B cell (primary cell): ENCODE measurements around the gene ZNF592. TPM values are rescaled to one million over a fixed set of nuclear protein-coding genes. Genes with fewer than 3 reads are reported as not detected.

Experiments
- ATAC-seq: fragments of 200-7000 bp; cut with Tn5 transposase; one replicate; pipeline ENCODE4 v1.10.0; 2021; ENCODE audit warnings: low read depth, mild to moderate bottlenecking, moderate number of reproducible peaks, moderate library complexity
- CTCF ChIA-PET: fragments of 350-600 bp; sonication (Branson Sonifier 250); formaldehyde crosslinking; loops from one replicate; lab custom pipeline; 2021; ENCODE audit warnings: antibody characterized with exemption, inconsistent platforms; lab: Charles Lee
- POLR2A ChIA-PET: fragments of 350-600 bp; sonication (Branson Sonifier 250); formaldehyde crosslinking; loops from one replicate; lab custom pipeline; 2021; ENCODE audit warnings: antibody characterized with exemption; lab: Charles Lee
- DNase-seq: peaks from one replicate; pipeline ENCODE4 v3.0.0; 2013
- H2AFZ ChIP-seq: 2 replicates; pipeline ENCODE4 v1.6.1; 2012; ENCODE audit warnings: mild to moderate bottlenecking, low read depth, low read length; ENCODE audit not compliant: insufficient read depth, poor library complexity, severe bottlenecking
- H3K27ac ChIP-seq, 2 donors: 1 replicate in 1 of 2; 2 replicates in 1 of 2; pipeline ENCODE4 v1.5.1; 2012 to 2013; ENCODE audit warnings: low read length in 2 of 2, mild to moderate bottlenecking in 2 of 2, moderate library complexity in 1 of 2
- H3K27me3 ChIP-seq, 4 experiments: fragments of 200-600 bp in 1 of 4; sonication (generic) in 1 of 4; replicated peaks in 1 of 4; 1 replicate in 2 of 4; 2 replicates in 2 of 4; pipeline versions ENCODE4 v1.6.1 to v1.7.0; 2013 to 2016; ENCODE audit warnings: low read length in 3 of 4, mild to moderate bottlenecking in 2 of 4, mixed read lengths in 1 of 4, moderate library complexity in 1 of 4; ENCODE audit not compliant: insufficient read depth in 4 of 4, control insufficient read depth in 3 of 4; ENCODE audit errors: control extremely low read depth in 1 of 4
- H3K36me3 ChIP-seq, 2 experiments: replicated peaks in 1 of 2; 1 replicate in 1 of 2; 2 replicates in 1 of 2; pipeline versions ENCODE4 v1.6.1 to v1.7.1; 2013; ENCODE audit warnings: low read length in 1 of 2; ENCODE audit not compliant: insufficient read depth in 2 of 2, control insufficient read depth in 1 of 2; ENCODE audit errors: control extremely low read depth in 1 of 2, extremely low read depth in 1 of 2
- H3K4me1 ChIP-seq, 2 donors: fragments of 200-600 bp in 1 of 2; sonication (generic) in 1 of 2; 1 replicate in 1 of 2; 2 replicates in 1 of 2; pipeline versions ENCODE4 v1.5.1 to v1.6.1; 2013 to 2017; ENCODE audit warnings: low read length in 2 of 2; ENCODE audit not compliant: control insufficient read depth in 2 of 2, insufficient read depth in 2 of 2
- H3K4me2 ChIP-seq: replicated peaks from 2 replicates; pipeline ENCODE3; 2012; ENCODE audit warnings: mild to moderate bottlenecking, low read depth, low read length; ENCODE audit not compliant: poor library complexity, severe bottlenecking
- H3K4me3 ChIP-seq, 5 experiments: fragments of 200-600 bp in 1 of 5; sonication (generic) in 1 of 5; 1 replicate in 3 of 5; 2 replicates in 2 of 5; pipeline versions ENCODE4 v1.5.1 to v1.7.0; 2011 to 2016; ENCODE audit warnings: low read length in 4 of 5, mild to moderate bottlenecking in 4 of 5, low read depth in 2 of 5, control low read depth in 1 of 5, moderate library complexity in 1 of 5; ENCODE audit not compliant: insufficient read depth in 1 of 5; ENCODE audit errors: control extremely low read depth in 1 of 5, extremely low read depth in 1 of 5
- H3K79me2 ChIP-seq: fragments of 200-600 bp; sonication (generic); one replicate; pipeline ENCODE4 v1.6.0; 2016; ENCODE audit warnings: low read length; ENCODE audit not compliant: control insufficient read depth, insufficient read depth
- H3K9ac ChIP-seq: fragments of 200-600 bp; sonication (generic); 2 replicates; pipeline ENCODE4 v1.6.1; 2017; ENCODE audit warnings: mild to moderate bottlenecking, low read length, moderate library complexity
- H3K9me3 ChIP-seq, 3 donors: one replicate each; pipeline versions ENCODE4 v1.6.1 to v1.7.1; 2013; ENCODE audit warnings: low read length in 2 of 3; ENCODE audit not compliant: control insufficient read depth in 2 of 3, insufficient read depth in 1 of 3; ENCODE audit errors: control extremely low read depth in 1 of 3
- H4K20me1 ChIP-seq: 2 replicates; pipeline ENCODE4 v1.6.0; 2012; ENCODE audit warnings: mild to moderate bottlenecking, low read length; ENCODE audit not compliant: insufficient read depth, control insufficient read depth, poor library complexity, severe bottlenecking
- H3K27ac Mint-ChIP-seq: one replicate; pipeline ENCODE4 v1.8.0; 2021; ENCODE audit warnings: mixed read lengths
- H3K27me3 Mint-ChIP-seq: one replicate; pipeline ENCODE4 v1.8.0; 2021; ENCODE audit warnings: mixed read lengths
- H3K4me1 Mint-ChIP-seq: one replicate; pipeline ENCODE4 v1.8.0; 2021; ENCODE audit warnings: mixed read lengths
- H3K4me3 Mint-ChIP-seq: one replicate; pipeline ENCODE4 v1.8.0; 2021; ENCODE audit warnings: mixed read lengths
- H3K9me3 Mint-ChIP-seq: one replicate; pipeline ENCODE4 v1.8.0; 2022; ENCODE audit warnings: mixed read lengths; ENCODE audit not compliant: insufficient read depth
- CTCF ChIP-seq: fragments of 200-600 bp; IDR thresholded peaks from one replicate; pipeline ENCODE4 v1.8.0; 2022; ENCODE audit warnings: antibody characterized with exemption, mild to moderate bottlenecking
- EZH2 ChIP-seq: IDR thresholded peaks from 2 replicates; pipeline ENCODE4 v1.6.1; 2012; ENCODE audit warnings: borderline replicate concordance, low read depth, mild to moderate bottlenecking, moderate library complexity, low read length; ENCODE audit not compliant: insufficient read depth, poor library complexity, severe bottlenecking
- WGBS: methylation state at CpG from one replicate; pipeline ENCODE4 v1.1.5; 2013; ENCODE audit warnings: missing lambda C conversion rate; ENCODE audit not compliant: insufficient coverage; 5-methylcytosine and 5-hydroxymethylcytosine counted together
- intact Hi-C: fragments of 100-400 bp; cut with micrococcal nuclease; formaldehyde crosslinking; loops from one replicate; pipeline ENCODE4 v1.10.0; 2022
- polyA plus RNA-seq: library from polyadenylated mRNA; depleted of rRNA; stranded (reverse); fragments of >200 nt; gene quantifications from 2 replicates; pipeline ENCODE4 v1.2.3, GENCODE V29; 2012
- total RNA-seq, 2 donors: library from RNA; stranded (reverse); fragments of 120-200 nt in 1 of 2; gene quantifications; 1 replicate in 1 of 2; 2 replicates in 1 of 2; pipeline versions ENCODE4 v1.2.3 to v1.2.4, GENCODE V29; 2013 to 2022

ZNF592 gene
- total and polyA plus RNA-seq, 2 donors (not counting 1 experiment from before 2014, with no cell fraction given): 35.8 to 64.4 TPM

GRCh38 chr15:84780492-84780891 is 32.1 kb downstream of the ZNF592 start:
- Histone ChIP-seq H3K79me2 (peaks cover 95% of the 10 kb centered on the region), H3K4me1 (peaks cover 3 to 6% of the 10 kb centered on the region in 2 donors), H2AFZ (no peak overlapping the region), H4K20me1 (peaks cover 96% of the 10 kb centered on the region), H3K9me3 (no peaks in the 10 kb centered on the region), H3K4me2 (no peak overlapping the region), H3K9ac (no peak overlapping the region), H3K27me3 (no peaks in the 10 kb centered on the region), H3K4me3 (no peak overlapping the region), H3K27ac (no peak overlapping the region), H3K36me3 (peaks cover 0 to 57% of the 10 kb centered on the region in 2 experiments)
- intact Hi-C loops: no loop called here
- no peak for DNase-seq
- ChIA-PET POLR2A (no interaction called here), CTCF (no interaction called here)
- H3K27me3 Mint-ChIP-seq: no peaks in the 10 kb centered on the region
- no peak for TF ChIP-seq EZH2
- no peak for TF ChIP-seq CTCF
- no peak overlapping the region for H3K27ac Mint-ChIP-seq
- peaks cover 23% of the 10 kb centered on the region for H3K4me1 Mint-ChIP-seq
- H3K4me3 Mint-ChIP-seq: no peak overlapping the region
- WGBS: no CpG with 5 or more reads among the region's 3 CpGs
- no peaks in the 10 kb centered on the region for H3K9me3 Mint-ChIP-seq
- no peak for ATAC-seq

- DNase-seq: no peak
- no peaks in the 10 kb centered on the region for H3K27me3 ChIP-seq
- no peak overlapping the region for H3K4me3 Mint-ChIP-seq
- H3K4me1 Mint-ChIP-seq: peaks cover 30% of the 10 kb centered on the region
- H3K9ac ChIP-seq: no peak overlapping the region
- H3K36me3 ChIP-seq: peaks cover 0 to 61% of the 10 kb centered on the region in 2 experiments
- TF ChIP-seq EZH2: no peak
- no peak for TF ChIP-seq CTCF
- peaks cover 95% of the 10 kb centered on the region for H3K79me2 ChIP-seq
- H3K27ac Mint-ChIP-seq: no peak overlapping the region
- no CpG with 5 or more reads among the region's 1 CpG for WGBS
- H4K20me1 ChIP-seq: peaks cover 96% of the 10 kb centered on the region
- no peak for ATAC-seq
- no peak overlapping the region for H3K27ac ChIP-seq
- ChIA-PET CTCF (no interaction called here), POLR2A (no interaction called here)
- no peak overlapping the region for H2AFZ ChIP-seq
- H3K4me1 ChIP-seq: peaks cover 8 to 14% of the 10 kb centered on the region in 2 donors
- no peaks in the 10 kb centered on the region for H3K27me3 Mint-ChIP-seq
- no peaks in the 10 kb centered on the region for H3K9me3 Mint-ChIP-seq
- intact Hi-C loops: no loop called here
- H3K4me3 ChIP-seq: no peak overlapping the region
- no peak overlapping the region for H3K4me2 ChIP-seq
- H3K9me3 ChIP-seq: no peaks in the 10 kb centered on the region
These were observed 33.1 kb downstream of the ZNF592 start for GRCh38 chr15:84781495-84781894.
